Measurements from ENCODE around the gene ABCA10.

ABCA10 gene

DNA sequence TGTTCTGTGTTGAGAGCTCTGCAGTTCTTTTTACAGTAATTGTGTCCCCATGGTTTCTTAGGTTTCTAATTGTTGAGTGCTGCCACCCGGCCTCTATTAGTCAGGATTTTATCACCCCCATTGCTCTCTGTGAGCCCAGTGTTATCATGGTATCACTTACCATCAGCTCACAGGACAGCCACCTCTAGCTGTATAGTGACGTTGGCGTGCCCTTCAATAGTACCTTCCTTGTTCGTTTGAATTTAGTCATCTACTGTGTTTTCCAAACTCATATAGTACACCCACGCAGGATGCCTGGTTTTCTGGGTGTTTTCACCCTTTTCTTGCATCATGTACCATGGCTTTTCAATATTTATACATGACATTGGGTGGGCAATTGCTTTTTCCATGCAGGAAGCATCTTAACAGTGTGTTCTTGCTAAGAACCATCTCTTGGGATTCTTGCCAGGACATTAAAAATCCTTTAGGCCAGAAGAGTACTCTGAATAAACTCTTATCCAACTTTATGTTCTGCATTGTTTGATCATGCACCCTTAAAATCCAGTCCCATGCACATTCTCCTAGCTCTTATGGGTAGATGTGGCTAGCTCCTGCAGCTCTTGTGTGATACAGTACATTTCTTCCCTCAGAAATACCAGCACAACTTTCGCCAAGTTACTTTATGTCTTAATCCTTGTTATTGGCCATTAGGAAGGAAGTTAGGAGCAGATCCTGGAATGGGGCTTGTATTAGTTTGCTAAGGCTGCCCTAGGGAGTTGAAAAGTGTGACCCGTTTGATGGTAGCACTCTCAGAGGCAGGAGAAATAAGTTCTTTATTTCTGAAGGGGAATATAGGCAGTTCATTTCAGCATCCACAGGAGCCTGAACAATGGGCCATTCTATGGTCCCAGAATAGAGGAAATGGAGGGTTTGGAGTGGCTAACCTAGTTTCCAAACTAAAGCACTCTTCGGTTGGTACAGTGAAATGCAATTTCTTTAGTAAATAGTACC is 11.3 kb upstream of the ABCA10 start:
- H3K27ac ChIP-seq (ENCODE audit: low read depth, low read length) = no peak overlapping the region
- H3K9ac ChIP-seq (ENCODE audit: low read length) = no peak overlapping the region
- no peaks in the 10 kb centered on the region for H3K36me3 ChIP-seq (ENCODE audit: control insufficient read depth, insufficient read depth, low read length)
- H3K4me3 ChIP-seq (ENCODE audit: low read length) = no peak overlapping the region
- no peaks in the 10 kb centered on the region for H3K4me1 ChIP-seq (ENCODE audit: control insufficient read depth, insufficient read depth, low read length)
- no peaks in the 10 kb centered on the region for H3K27me3 ChIP-seq (ENCODE audit: control insufficient read depth, insufficient read depth, low read length)

DNA sequence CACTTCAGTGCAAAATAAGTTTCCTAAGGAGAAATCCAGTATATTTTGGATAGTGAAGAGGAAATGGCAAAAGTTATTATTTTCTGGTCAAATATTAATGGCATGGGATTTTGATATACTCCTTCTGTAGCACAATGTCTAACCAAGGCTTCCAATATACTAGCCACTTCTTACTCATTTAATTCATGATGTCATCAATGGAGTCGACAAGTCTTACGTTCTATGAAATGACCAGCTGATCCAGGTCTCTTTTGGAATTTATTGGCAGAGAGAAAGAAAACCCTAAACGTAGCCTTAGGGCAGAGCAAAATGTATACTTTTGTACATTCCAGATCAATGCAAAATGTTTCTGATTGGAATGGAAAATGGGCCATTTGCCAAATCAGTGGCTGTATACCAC is 8.3 kb upstream of the ABCA10 start:
- Histone ChIP-seq H3K4me3 (ENCODE audit: low read length) (no peak overlapping the region), H3K27me3 (ENCODE audit: control insufficient read depth, insufficient read depth, low read length) (no peaks in the 10 kb centered on the region), H3K36me3 (ENCODE audit: control insufficient read depth, insufficient read depth, low read length) (no peaks in the 10 kb centered on the region), H3K9ac (ENCODE audit: low read length) (no peak overlapping the region), H3K4me1 (ENCODE audit: control insufficient read depth, insufficient read depth, low read length) (no peaks in the 10 kb centered on the region), H3K27ac (ENCODE audit: low read depth, low read length) (no peak overlapping the region)

DNA sequence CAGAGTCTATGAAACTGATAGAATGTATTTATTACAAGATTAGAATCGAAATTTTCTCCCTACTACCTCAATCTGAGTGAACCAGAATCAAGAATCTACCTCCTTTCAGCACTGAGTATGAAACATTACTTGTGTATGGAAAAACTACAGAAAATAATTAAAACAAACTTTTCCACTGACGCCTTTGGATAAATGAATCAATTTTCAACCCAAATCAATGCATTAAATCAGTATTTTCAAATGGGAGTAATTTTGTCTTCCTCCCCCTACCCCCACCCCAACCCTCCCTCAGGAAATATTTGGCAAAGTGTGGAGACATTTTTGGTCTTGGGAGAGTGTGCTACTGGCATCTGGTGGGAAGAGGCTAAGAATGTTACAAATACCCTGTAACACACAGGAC is 7.8 kb upstream of the ABCA10 start:
- Histone ChIP-seq H3K4me1 (ENCODE audit: control insufficient read depth, insufficient read depth, low read length) (no peaks in the 10 kb centered on the region), H3K27ac (ENCODE audit: low read depth, low read length) (no peak overlapping the region), H3K9ac (ENCODE audit: low read length) (no peak overlapping the region), H3K27me3 (ENCODE audit: control insufficient read depth, insufficient read depth, low read length) (no peaks in the 10 kb centered on the region), H3K4me3 (ENCODE audit: low read length) (no peak overlapping the region), H3K36me3 (ENCODE audit: control insufficient read depth, insufficient read depth, low read length) (no peaks in the 10 kb centered on the region)

DNA sequence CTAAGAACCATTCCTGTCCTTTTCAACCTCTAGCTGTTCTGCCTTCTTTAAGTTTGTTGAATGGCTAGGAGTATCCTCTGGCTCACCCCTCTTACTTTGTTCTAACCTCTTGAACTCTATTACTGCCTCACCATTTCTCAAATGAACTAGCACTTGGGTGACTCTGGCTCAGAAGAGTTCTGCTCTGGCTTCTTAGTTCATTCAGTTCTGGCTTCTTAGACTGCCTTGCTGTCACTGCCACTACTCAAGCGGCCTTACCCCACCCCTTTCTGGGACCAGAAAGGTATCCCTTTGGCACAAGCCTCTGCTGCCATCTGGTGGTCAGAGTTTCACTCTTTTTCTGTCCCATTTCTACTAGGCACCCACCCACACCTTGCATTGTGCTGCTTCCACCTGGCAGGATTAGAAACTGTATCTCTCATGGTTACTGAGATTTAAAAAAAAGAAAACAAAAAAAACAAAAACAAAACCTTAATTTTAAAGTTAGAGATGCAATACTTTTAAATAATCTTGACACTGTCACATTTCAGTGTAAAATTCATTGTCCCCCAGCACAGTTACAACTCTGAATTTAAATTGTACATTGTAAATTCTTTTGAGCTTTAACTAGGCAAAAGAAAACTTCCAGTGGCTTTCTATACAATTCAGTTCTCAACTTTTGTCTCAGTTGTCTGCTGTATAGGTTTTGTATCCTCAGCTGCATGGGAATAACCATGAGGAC is 6.9 kb upstream of the ABCA10 start:
- Histone ChIP-seq H3K36me3 (ENCODE audit: control insufficient read depth, insufficient read depth, low read length) (no peaks in the 10 kb centered on the region), H3K4me3 (ENCODE audit: low read length) (no peak overlapping the region), H3K27ac (ENCODE audit: low read depth, low read length) (no peak overlapping the region), H3K4me1 (ENCODE audit: control insufficient read depth, insufficient read depth, low read length) (no peaks in the 10 kb centered on the region), H3K27me3 (ENCODE audit: control insufficient read depth, insufficient read depth, low read length) (no peaks in the 10 kb centered on the region), H3K9ac (ENCODE audit: low read length) (no peak overlapping the region)

DNA sequence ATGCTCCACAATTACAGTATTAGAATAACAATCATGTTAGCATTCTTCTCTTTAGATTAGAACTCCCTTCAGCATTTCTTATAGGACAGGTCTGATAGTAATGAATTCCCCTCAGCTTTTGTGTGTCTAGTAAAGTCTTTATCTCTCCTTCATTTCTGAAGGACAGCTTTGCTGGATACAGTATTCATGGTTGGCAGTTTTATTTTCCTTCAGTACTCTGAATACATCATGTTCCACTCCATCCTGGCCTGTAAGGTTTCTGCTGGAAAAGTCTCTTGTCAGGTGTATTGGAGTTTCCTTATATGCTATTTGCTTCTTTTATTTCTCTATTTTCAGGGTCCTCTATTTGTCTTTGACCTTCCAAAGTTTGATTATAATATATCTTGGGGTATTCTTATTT is 4.0 kb upstream of the ABCA10 start:
- Histone ChIP-seq H3K27me3 (ENCODE audit: control insufficient read depth, insufficient read depth, low read length) (no peaks in the 10 kb centered on the region), H3K9ac (ENCODE audit: low read length) (no peak overlapping the region), H3K27ac (ENCODE audit: low read depth, low read length) (no peak overlapping the region), H3K4me3 (ENCODE audit: low read length) (no peak overlapping the region), H3K36me3 (ENCODE audit: control insufficient read depth, insufficient read depth, low read length) (no peaks in the 10 kb centered on the region), H3K4me1 (ENCODE audit: control insufficient read depth, insufficient read depth, low read length) (no peaks in the 10 kb centered on the region)

DNA sequence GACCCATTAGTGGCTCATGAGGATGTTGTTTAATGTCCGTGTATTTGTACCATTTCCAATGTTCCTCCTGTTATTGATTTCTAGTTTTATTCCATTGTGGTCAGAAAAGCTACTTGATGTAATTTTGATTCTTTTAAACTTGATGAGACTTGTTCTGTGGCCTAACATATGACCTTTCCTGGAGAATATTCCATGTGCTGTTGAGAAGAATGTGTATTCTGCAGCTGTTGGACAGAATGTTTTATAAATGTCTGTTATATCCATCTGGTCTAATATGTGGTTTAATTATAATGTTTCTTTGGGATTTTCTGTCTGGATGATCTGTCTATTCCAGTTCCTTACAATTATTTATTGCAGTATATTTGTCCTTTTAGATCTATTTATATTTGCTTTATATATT is 2.9 kb upstream of the ABCA10 start:
- no peaks in the 10 kb centered on the region for H3K4me1 ChIP-seq (ENCODE audit: control insufficient read depth, insufficient read depth, low read length)
- no peaks in the 10 kb centered on the region for H3K27me3 ChIP-seq (ENCODE audit: control insufficient read depth, insufficient read depth, low read length)
- no peak overlapping the region for H3K9ac ChIP-seq (ENCODE audit: low read length)
- H3K36me3 ChIP-seq (ENCODE audit: control insufficient read depth, insufficient read depth, low read length) = no peaks in the 10 kb centered on the region
- no peak overlapping the region for H3K4me3 ChIP-seq (ENCODE audit: low read length)
- H3K27ac ChIP-seq (ENCODE audit: low read depth, low read length) = no peak overlapping the region

DNA sequence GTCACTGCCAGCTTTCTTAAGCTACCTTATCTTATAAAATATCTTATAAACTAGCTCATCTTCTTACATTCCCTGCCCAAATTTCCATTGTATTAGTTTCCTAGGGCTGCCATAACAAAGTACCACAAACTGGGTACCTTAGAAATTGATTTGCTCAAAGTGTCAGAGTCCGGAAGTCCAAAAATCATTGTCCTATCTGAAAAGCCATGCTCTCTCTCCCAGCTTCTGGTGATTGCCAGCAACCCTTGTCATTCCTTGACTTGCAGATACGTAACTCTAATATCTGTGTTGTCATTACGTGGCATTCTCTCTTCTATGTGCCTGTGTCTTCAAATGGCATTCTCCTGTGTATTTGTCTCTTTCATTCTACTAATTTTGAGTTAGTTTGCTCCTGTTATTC is 2.3 kb upstream of the ABCA10 start:
- H3K36me3 ChIP-seq (ENCODE audit: control insufficient read depth, insufficient read depth, low read length) = no peaks in the 10 kb centered on the region
- no peaks in the 10 kb centered on the region for H3K4me1 ChIP-seq (ENCODE audit: control insufficient read depth, insufficient read depth, low read length)
- no peaks in the 10 kb centered on the region for H3K27me3 ChIP-seq (ENCODE audit: control insufficient read depth, insufficient read depth, low read length)
- H3K4me3 ChIP-seq (ENCODE audit: low read length) = no peak overlapping the region
- H3K27ac ChIP-seq (ENCODE audit: low read depth, low read length) = no peak overlapping the region
- no peak overlapping the region for H3K9ac ChIP-seq (ENCODE audit: low read length)

DNA sequence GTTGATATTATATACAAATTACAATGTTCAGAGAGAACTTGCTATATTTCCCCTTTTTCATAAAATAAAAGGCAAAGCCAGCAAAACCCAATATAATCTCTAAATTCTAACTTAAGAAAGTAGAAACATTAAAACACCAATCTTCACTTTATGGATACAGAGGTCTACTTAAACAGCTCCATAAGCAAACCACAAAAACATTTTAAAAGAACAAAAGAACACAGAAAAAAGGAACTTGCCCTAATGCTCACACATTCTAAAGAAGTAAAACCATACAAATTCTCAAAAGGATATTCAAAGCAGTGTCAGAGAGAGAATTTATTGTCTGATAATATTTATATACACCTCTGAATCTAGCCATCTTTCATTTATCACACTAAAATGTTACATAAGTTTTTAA is 606 bp downstream of the ABCA10 start:
- H3K27me3 ChIP-seq (ENCODE audit: control insufficient read depth, insufficient read depth, low read length) = no peaks in the 10 kb centered on the region
- no peak overlapping the region for H3K27ac ChIP-seq (ENCODE audit: low read depth, low read length)
- H3K4me1 ChIP-seq (ENCODE audit: control insufficient read depth, insufficient read depth, low read length) = no peaks in the 10 kb centered on the region
- no peaks in the 10 kb centered on the region for H3K36me3 ChIP-seq (ENCODE audit: control insufficient read depth, insufficient read depth, low read length)
- no peak overlapping the region for H3K9ac ChIP-seq (ENCODE audit: low read length)
- H3K4me3 ChIP-seq (ENCODE audit: low read length) = no peak overlapping the region

DNA sequence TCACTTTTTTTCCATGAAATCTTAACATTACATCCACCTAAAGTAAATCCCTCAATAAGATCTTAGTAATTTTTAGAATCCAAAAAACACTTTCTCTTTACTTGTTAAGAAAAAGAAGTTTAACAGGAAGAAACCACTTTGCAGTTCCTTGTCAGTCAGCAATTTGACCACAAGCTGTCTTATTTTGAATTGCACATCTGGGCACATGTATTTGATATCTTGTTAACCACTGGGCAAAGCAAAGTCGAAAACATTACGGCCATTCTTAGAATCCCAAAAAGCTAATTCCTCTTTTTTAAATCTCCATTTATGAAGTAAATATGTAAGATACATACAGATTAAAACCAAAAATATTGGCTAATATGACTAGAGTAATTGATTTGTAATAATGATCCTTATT is 1.1 kb downstream of the ABCA10 start:
- Histone ChIP-seq H3K4me1 (ENCODE audit: control insufficient read depth, insufficient read depth, low read length) (no peaks in the 10 kb centered on the region), H3K36me3 (ENCODE audit: control insufficient read depth, insufficient read depth, low read length) (no peaks in the 10 kb centered on the region), H3K4me3 (ENCODE audit: low read length) (no peak overlapping the region), H3K27ac (ENCODE audit: low read depth, low read length) (no peak overlapping the region), H3K27me3 (ENCODE audit: control insufficient read depth, insufficient read depth, low read length) (no peaks in the 10 kb centered on the region), H3K9ac (ENCODE audit: low read length) (no peak overlapping the region)

DNA sequence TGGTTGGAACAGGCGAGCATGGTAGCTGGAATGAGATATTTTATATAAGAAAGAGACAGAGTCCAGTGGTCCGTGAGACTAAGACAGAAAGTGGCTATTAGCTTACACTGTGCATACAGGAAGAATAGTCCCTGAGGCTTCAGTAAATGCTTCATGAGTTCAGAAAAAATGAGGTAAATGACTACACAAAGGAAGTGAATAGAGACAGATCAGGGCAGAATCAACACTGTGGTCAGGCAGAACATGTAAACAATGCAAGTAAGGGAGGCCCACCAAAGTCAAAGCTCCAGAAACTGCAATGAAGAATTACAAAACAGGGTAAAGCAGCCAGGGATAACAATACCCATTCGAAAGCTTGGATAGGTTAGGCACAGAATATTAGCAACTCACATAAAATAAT is 4.8 kb downstream of the ABCA10 start:
- no peaks in the 10 kb centered on the region for H3K36me3 ChIP-seq (ENCODE audit: control insufficient read depth, insufficient read depth, low read length)
- no peak overlapping the region for H3K9ac ChIP-seq (ENCODE audit: low read length)
- no peaks in the 10 kb centered on the region for H3K27me3 ChIP-seq (ENCODE audit: control insufficient read depth, insufficient read depth, low read length)
- no peak overlapping the region for H3K4me3 ChIP-seq (ENCODE audit: low read length)
- H3K4me1 ChIP-seq (ENCODE audit: control insufficient read depth, insufficient read depth, low read length) = no peaks in the 10 kb centered on the region
- no peak overlapping the region for H3K27ac ChIP-seq (ENCODE audit: low read depth, low read length)

DNA sequence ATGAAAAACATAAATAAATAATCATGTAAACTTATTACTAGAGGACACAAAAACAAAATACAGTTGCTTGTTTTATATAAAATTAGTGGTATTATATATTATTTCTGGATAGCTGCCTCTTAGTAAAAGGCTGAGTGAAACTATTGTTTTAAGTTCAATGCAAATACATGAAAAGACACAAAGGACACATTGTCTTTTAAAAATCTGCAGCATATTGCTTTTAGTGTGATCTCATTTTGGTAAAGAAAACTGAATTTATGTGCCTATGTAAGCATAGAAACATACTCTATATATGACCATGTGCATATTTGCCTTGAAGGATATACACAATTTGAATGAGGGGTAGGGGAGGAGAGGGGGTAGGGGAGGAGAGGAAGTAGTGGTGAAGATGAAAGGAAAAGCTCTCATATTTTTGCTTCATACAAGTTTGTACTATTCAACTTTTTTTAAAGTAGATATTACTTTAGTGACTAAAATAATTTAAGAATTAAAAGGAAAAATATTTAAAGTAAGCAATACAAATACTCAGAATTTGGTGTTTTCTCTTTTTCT is 5.8 kb downstream of the ABCA10 start:
- no peak overlapping the region for H3K9ac ChIP-seq (ENCODE audit: low read length)
- H3K4me1 ChIP-seq (ENCODE audit: control insufficient read depth, insufficient read depth, low read length) = no peaks in the 10 kb centered on the region
- H3K27ac ChIP-seq (ENCODE audit: low read depth, low read length) = no peak overlapping the region
- no peaks in the 10 kb centered on the region for H3K36me3 ChIP-seq (ENCODE audit: control insufficient read depth, insufficient read depth, low read length)
- H3K4me3 ChIP-seq (ENCODE audit: low read length) = no peak overlapping the region
- no peaks in the 10 kb centered on the region for H3K27me3 ChIP-seq (ENCODE audit: control insufficient read depth, insufficient read depth, low read length)

DNA sequence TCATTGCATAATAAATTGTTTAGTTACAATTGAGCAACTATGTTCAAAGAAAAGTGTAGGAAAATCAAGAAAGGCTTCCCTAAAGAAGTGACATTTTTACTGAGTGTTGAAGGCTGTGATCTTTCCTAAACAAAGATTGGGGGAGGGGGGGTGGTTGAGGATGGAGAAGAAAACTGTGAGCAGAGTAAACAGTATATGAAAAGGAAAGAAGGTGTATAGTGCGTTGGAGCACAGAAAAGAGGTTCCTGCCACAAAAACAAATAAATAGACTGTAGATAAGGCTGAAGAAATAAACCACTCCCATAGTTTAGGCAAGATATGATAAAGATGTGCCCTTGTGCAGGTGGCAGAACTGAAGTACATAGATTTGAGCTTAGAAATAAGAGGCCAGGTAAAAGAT is 8.5 kb downstream of the ABCA10 start:
- Histone ChIP-seq H3K4me1 (ENCODE audit: control insufficient read depth, insufficient read depth, low read length) (no peaks in the 10 kb centered on the region), H3K27me3 (ENCODE audit: control insufficient read depth, insufficient read depth, low read length) (no peaks in the 10 kb centered on the region), H3K27ac (ENCODE audit: low read depth, low read length) (no peak overlapping the region), H3K36me3 (ENCODE audit: control insufficient read depth, insufficient read depth, low read length) (no peaks in the 10 kb centered on the region), H3K9ac (ENCODE audit: low read length) (no peak overlapping the region), H3K4me3 (ENCODE audit: low read length) (no peak overlapping the region)
